Activated T-helper 2 cell treated with anti-CD3 and anti-CD28 coated beads, Interferon-gamma antibody, Interleukin-2, Interleukin-4, amounts not matched to agents 10 μg/mL and 5 μg/mL and 100 μg/mL, durations not matched to agents 14 hours and 24 hours and 36 hours (primary cell): ENCODE data around the gene ADIG. TPM values are rescaled to one million over a fixed set of nuclear protein-coding genes. Genes with fewer than 3 reads are reported as not detected.
"Not testable (repeated sequence)": the region's sequence is repeated elsewhere in the genome, so short reads cannot be mapped to it uniquely, and the experiment has no call there.

Source experiments
- DNase-seq: peaks from one replicate; pipeline ENCODE4 v3.0.0; 2021; ENCODE audit warnings: low spot score
- H3K27ac Mint-ChIP-seq: one replicate; pipeline ENCODE4 v1.8.0; 2021; ENCODE audit warnings: mixed read lengths
- H3K27me3 Mint-ChIP-seq: one replicate; pipeline ENCODE4 v1.8.0; 2021; ENCODE audit warnings: low read depth, mixed read lengths
- H3K36me3 Mint-ChIP-seq: one replicate; pipeline ENCODE4 v1.8.0; 2021; ENCODE audit warnings: low read depth, mixed read lengths
- H3K4me1 Mint-ChIP-seq: one replicate; pipeline ENCODE4 v1.8.0; 2021; ENCODE audit warnings: low read depth, mixed read lengths
- H3K4me3 Mint-ChIP-seq: one replicate; pipeline ENCODE4 v1.8.0; 2021; ENCODE audit warnings: low read depth, mild to moderate bottlenecking, moderate library complexity, mixed read lengths
- H3K9me3 Mint-ChIP-seq: one replicate; pipeline ENCODE4 v1.8.0; 2021; ENCODE audit warnings: mixed read lengths
- intact Hi-C: fragments of 100-400 bp; cut with micrococcal nuclease; formaldehyde crosslinking; loops from one replicate; pipeline ENCODE4 v1.15.1; 2023
- total RNA-seq: library from RNA; stranded (reverse); gene quantifications from 2 replicates; pipeline ENCODE4 v1.2.3, GENCODE V29; 2022

Gene ADIG
- total RNA-seq, 1 donor from 2014 or later: not detected

DNA sequence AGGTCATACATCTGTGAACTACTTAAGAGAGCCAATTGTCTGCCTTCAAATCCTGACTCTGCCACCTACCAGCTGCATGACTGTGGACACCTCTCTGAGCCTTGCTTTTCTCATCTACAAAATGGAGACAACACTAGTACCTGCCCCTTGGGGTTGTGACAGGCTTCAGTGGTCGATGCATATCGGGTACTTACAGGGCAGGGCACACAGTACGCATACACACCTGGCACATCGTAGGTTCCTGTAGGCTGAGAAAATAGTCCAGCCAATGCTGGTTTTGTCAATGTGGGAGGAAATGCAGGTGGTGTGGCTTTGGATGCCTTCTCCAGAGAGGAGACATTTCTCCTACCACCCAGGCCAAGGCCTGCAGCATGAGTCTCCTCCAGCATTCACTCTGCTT lies 2.3 kb downstream of the ADIG start:
- Mint-ChIP-seq H3K36me3 (no peaks in the 10 kb centered on the region), H3K27me3 (peaks cover 3% of the 10 kb centered on the region), H3K4me1 (no peaks in the 10 kb centered on the region), H3K4me3 (no peak overlapping the region), H3K9me3 (no peaks in the 10 kb centered on the region), H3K27ac (no peak overlapping the region)
- DNase-seq: no peak
- intact Hi-C loops: no loop called here

DNA sequence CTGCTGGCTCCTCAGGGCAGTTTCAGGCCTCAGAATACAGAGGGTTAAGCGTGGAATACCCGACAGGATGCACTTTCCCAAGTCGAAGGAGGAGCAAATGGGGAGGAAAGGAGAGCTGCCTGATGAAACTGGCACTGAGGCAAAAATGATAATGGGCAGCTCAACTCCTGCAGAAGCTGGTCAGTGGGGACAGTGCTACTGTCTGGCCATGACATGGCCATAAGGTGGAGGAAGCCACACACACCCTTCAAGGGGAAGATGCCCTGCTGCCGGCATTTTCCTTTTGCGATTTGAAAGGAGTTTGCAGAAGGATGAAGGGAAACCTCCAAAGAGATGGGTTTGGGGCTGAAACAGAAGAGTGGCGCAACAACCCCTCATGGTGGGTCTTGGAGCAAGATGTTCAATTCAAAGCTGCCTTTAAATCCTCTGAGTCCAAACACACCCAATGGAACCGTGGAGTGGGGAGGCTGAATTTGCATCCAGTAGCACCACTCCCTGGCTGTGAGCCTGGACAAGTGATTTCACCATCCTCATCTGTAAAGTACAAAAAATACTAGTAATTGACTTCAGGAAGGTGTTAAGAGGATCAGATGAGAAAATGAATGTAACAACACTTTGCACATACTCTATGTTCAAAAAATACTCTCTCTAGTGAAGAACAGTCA lies 3.2 kb downstream of the ADIG start:
- H3K27me3 Mint-ChIP-seq: peaks cover 3% of the 10 kb centered on the region
- no peak overlapping the region for H3K27ac Mint-ChIP-seq
- no peak for DNase-seq
- no peaks in the 10 kb centered on the region for H3K36me3 Mint-ChIP-seq
- no peaks in the 10 kb centered on the region for H3K9me3 Mint-ChIP-seq
- no peaks in the 10 kb centered on the region for H3K4me1 Mint-ChIP-seq
- intact Hi-C loops: no loop called here
- H3K4me3 Mint-ChIP-seq: no peak overlapping the region

DNA sequence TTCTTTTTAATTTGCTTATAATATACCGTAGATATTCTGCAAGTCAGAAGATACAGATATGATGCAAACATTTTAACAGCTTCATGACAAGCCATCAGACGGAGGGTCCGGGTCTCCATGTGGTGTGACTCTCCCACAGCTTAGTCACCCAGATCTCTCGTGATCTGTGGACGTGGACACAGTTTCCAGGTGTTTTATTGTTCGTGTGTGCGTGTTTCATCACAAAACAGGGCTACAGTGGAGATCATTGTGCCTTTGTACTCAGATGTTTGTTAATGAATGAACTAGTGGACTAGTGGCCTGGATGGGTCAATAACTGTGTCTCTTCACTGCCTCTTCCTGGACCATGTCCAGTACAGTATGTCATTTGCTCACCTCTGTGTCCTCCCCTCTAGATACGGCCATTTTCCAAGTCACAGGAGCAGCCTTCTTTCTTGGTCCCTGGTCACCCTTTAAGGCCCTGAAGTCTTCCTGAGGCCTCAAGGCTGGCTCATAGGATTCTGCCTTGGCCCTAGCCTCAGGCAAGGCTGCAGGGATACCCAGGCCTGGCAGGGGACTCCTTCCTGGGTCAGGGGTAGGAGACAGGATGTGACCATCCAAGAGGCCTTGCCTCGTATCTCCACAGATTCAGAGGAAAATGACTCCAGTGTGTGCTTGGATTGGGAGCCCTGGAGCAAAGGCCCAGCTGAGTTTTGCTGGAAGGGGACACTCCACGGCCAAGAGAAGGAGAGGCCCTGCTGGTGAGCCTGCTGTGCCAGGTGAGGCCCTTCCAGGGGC lies 4.6 kb downstream of the ADIG start:
- peaks cover 3% of the 10 kb centered on the region for H3K27me3 Mint-ChIP-seq
- H3K27ac Mint-ChIP-seq: no peak overlapping the region
- no peak overlapping the region for H3K4me3 Mint-ChIP-seq
- no peaks in the 10 kb centered on the region for H3K36me3 Mint-ChIP-seq
- DNase-seq: no peak
- no peaks in the 10 kb centered on the region for H3K9me3 Mint-ChIP-seq
- intact Hi-C loops: no loop called here
- H3K4me1 Mint-ChIP-seq: no peaks in the 10 kb centered on the region

DNA sequence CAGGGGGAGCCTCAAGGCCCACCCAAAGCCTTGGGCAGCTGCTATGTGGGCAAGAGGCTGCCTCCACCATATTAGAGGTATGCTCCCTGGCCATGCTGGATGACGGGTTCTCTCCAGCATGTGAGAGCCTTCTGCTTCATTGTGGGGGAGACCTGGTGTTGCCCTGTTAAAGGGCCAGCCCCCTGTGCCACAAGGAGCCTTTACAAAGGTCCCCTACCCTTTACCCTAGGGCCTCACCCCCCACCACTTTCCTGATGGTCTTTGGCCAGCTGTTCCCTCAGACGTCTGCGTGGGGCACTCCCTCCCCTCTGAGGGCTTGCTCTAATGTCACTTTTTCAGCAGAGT lies 5.2 kb downstream of the ADIG start:
- Mint-ChIP-seq H3K4me1 (no peaks in the 10 kb centered on the region), H3K27me3 (peaks cover 3% of the 10 kb centered on the region), H3K9me3 (no peaks in the 10 kb centered on the region), H3K36me3 (no peaks in the 10 kb centered on the region), H3K4me3 (no peak overlapping the region), H3K27ac (no peak overlapping the region)
- no peak for DNase-seq
- intact Hi-C loops: no loop called here

DNA sequence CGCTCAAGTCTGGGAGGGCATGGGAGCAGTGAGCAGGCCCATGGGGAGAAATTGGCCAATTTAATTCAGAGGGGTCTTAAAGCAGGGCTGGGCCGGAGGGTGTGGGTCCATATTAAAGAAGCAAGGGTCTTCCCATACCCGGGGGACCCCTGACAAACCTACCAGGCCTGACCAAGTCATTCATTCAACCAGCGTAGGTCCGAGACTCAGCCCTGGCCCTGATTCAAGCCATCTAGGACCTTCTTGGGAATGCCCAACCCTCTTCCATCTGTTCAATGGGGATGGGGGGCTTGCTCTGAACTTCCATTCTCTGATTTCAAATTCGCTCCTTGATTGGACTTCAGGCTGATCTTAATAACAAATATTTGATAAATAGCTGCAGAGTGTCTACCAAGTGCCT lies 7.3 kb downstream of the ADIG start:
- intact Hi-C loops: no loop called here
- Mint-ChIP-seq H3K27me3 (peaks cover 3% of the 10 kb centered on the region), H3K9me3 (no peaks in the 10 kb centered on the region), H3K27ac (no peak overlapping the region), H3K4me3 (no peak overlapping the region), H3K36me3 (no peaks in the 10 kb centered on the region), H3K4me1 (no peaks in the 10 kb centered on the region)
- no peak for DNase-seq

DNA sequence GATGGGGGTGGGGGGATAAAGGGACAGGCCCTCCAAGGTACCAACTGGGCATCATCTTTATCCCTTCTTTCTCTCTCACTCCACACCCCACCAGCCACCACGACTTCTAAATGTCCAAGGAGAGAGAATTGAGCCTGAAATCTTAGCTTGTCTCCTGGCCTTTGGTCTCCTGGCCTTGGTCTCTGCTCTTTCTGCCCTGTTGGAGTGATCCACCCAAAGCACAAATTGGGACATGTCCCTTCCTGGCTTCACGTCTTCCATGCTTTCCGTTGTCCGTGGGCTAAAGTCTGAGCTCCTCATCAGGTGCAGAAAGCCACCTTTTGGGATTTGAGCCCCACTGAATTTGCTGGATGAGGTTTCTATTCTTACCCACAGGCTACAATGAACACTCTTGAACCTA lies 8.4 kb downstream of the ADIG start:
- Mint-ChIP-seq H3K4me1 (no peaks in the 10 kb centered on the region), H3K36me3 (no peaks in the 10 kb centered on the region), H3K27ac (no peak overlapping the region), H3K27me3 (peaks cover 3% of the 10 kb centered on the region), H3K4me3 (no peak overlapping the region), H3K9me3 (no peaks in the 10 kb centered on the region)
- no peak for DNase-seq
- intact Hi-C loops: no loop called here

DNA sequence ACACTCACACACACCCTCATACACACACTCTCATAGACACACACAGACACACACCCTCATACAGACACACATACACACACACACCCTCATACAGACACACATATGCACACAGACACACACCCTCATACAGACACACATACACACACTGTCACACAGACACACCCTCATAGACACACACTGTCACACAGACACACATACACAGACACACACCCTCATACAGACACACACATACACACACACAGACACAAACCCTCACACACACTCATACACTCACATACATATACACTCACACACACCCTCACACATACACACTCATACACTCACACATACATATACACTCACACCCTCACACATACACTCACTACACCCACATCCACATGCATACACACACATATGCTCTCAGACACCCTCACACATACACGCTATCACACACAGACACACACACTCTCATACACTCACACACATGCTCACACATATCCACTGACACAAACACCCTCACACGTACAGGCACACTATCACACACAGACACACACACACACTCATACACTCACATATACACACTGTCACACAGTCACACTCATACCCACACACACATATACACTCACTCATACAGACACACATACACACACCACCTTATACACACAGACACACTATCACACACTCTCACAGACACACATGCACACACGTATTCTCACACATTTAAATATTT lies 9.1 kb downstream of the ADIG start:
- intact Hi-C loops: no loop called here
- Mint-ChIP-seq H3K27ac (no peak overlapping the region), H3K4me1 (no peaks in the 10 kb centered on the region), H3K9me3 (no peaks in the 10 kb centered on the region), H3K27me3 (peaks cover 3% of the 10 kb centered on the region), H3K36me3 (no peaks in the 10 kb centered on the region), H3K4me3 (no peak overlapping the region)
- DNase-seq: no peak

DNA sequence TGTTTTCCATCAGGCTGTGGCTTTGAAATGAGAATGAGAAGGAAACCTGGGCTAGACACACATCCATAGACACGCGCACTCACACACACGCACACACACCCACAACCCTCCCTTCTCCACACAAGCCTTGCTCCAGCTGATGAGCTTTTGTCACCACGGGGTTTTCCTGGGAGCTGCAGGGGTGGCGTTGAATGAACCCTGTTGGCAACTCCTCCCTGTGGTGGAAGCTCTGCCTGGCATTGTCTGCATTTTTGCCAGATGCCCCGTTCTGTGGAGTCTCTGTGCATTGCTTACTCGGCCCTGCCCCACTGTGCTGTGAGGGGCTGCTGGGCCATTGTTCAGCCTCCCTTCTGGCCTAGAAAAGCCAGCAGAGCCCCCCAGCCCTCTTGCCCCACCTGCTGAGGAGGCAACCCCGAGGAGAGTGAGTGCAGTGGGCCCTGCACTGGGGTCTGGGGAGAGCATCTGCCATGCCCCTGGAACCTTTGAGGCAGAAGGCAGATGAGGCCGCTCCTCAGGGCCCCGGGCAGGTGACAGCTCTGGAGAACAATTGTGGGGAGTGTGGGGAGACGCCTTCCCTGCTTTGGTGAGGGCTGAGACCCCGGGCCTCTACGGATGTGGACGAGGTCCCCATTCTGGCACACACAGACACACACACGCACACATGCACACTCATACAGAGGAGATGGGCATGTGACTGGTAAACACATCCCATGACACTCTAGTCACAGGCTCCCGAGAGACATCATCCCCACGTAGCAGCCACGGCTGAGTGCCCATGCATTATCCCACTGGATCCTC lies 9.9 kb downstream of the ADIG start:
- H3K4me1 Mint-ChIP-seq: no peaks in the 10 kb centered on the region
- no peak overlapping the region for H3K27ac Mint-ChIP-seq
- DNase-seq: no peak
- no peak overlapping the region for H3K4me3 Mint-ChIP-seq
- H3K27me3 Mint-ChIP-seq: peaks cover 3% of the 10 kb centered on the region
- H3K9me3 Mint-ChIP-seq: no peaks in the 10 kb centered on the region
- no peaks in the 10 kb centered on the region for H3K36me3 Mint-ChIP-seq
- intact Hi-C loops: no loop called here

DNA sequence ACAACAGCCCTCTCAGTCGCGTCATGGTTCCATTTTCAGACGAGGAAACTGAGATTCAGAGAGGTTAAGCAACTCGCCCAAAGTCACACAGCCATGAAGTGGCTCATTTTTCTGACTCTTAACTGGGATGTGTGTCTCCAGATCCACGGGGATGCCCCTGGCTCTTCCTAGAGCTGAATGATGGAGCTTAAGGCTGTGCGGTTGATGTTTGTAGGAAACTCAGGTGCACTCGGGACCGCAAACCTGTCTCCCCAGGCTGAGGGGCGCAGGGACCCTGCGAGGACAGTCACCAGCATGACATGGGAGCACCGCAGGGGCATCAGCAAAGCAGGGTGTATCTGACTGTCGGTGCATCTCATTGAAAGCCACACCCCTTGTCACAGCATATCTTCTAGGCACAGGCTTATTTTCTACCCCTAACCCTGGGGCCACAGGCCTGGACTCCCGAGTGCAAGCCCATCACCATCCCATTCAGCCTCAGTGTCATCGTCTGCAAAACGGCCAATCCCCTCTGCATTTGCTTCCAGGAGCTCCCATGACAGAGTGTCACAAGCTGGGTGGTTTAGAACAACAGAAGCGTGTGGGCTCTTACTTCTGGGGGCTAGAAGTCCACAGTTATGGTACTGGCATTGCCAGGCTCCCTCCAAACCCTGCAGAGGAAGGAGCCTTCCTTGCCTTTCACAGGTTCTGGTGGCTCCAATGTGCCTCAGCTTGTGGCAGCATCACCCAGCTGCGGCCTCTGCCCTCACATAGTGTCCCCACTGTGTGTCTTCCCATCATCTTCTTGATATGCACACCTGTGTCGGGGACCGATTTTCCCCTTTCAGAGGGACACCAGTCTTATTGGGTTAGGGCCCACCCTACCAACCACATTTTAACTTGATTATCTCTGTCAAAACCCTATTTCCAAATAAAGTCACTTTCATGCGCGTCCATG lies 10.7 kb downstream of the ADIG start:
- Mint-ChIP-seq H3K4me3 (no peak overlapping the region), H3K4me1 (no peaks in the 10 kb centered on the region)

DNA sequence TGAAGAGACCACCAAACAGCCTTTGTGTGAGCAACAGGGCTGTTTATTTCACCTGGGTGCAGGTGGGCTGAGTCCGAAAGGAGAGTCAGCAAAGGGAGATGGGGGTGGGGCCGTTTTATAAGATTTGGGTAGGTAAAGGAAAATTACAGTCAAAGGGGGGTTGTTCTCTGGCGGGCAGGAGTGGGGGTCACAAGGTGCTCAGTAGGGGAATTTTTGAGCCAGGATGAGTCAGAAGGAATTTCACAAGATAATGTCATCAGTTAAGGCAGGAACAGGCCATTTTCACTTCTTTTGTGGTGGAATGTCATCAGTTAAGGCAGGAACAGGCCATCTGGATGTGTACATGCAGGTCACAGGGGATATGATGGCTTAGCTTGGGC lies 11.4 kb downstream of the ADIG start:
- H3K27me3 Mint-ChIP-seq, H3K9me3 Mint-ChIP-seq, H3K36me3 Mint-ChIP-seq, H3K27ac Mint-ChIP-seq, DNase-seq, intact Hi-C loops, H3K4me1 Mint-ChIP-seq, H3K4me3 Mint-ChIP-seq: not testable (repeated sequence)

More for the DNA sequence above, 10.7 kb downstream of the ADIG start:
- H3K9me3 Mint-ChIP-seq: no peaks in the 10 kb centered on the region
- DNase-seq: no peak
- no peak overlapping the region for H3K27ac Mint-ChIP-seq
- peaks cover 3% of the 10 kb centered on the region for H3K27me3 Mint-ChIP-seq
- intact Hi-C loops: no loop called here
- H3K36me3 Mint-ChIP-seq: no peaks in the 10 kb centered on the region

DNA sequence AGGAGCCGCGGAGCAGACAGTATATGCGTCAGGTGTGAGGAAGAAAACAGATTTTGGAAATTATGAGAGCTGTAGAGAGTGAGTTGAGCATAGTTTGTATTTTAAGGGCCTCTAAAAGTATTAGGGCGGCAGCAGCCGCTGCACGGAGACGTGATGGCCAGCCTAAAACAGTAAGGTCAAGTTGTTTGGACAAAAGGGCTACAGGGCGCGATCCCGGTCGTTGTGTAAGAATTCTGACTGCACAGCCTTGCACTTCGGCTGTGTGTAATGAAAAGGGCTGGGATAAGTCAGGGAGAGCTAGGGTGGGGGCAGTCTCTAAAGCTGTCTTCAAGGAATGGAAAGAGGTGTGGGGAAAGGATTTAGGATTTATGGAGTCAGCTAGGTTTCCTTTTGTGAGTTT lies 13.3 kb downstream of the ADIG start:
- intact Hi-C loops, H3K4me3 Mint-ChIP-seq, H3K27ac Mint-ChIP-seq, DNase-seq, H3K9me3 Mint-ChIP-seq, H3K36me3 Mint-ChIP-seq, H3K4me1 Mint-ChIP-seq: not testable (repeated sequence)
- peaks cover 11% of the 10 kb centered on the region for H3K27me3 Mint-ChIP-seq

DNA sequence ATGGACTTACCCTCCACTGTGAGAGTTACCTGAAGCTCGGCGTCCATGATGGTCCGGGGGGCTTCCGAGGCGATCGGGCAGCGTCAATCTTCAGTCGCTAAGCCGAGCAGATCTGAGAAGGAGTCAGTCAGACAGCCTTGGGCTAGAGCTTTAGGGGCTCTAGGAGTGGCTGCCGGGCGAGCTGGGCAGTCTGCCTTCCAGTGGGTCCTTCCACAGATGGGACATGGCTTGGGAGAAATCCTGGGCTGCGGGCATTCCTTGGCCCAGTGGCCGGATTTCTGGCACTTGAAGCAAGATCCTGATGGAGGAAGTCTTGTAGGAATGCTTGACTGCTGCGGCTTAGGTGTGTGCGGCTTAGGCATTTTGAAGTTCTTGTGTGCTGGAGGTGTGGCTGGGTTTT lies 14.9 kb downstream of the ADIG start:
- H3K4me3 Mint-ChIP-seq, DNase-seq, H3K27ac Mint-ChIP-seq, intact Hi-C loops, H3K36me3 Mint-ChIP-seq, H3K9me3 Mint-ChIP-seq, H3K4me1 Mint-ChIP-seq: not testable (repeated sequence)
- peaks cover 17% of the 10 kb centered on the region for H3K27me3 Mint-ChIP-seq
